ENCODE measurements around the gene PPP1R13B.

GRCh38 chr14:103738166-103738565 lies 109.2 kb downstream of the PPP1R13B start:
- TF ChIP-seq, protein P1, sequence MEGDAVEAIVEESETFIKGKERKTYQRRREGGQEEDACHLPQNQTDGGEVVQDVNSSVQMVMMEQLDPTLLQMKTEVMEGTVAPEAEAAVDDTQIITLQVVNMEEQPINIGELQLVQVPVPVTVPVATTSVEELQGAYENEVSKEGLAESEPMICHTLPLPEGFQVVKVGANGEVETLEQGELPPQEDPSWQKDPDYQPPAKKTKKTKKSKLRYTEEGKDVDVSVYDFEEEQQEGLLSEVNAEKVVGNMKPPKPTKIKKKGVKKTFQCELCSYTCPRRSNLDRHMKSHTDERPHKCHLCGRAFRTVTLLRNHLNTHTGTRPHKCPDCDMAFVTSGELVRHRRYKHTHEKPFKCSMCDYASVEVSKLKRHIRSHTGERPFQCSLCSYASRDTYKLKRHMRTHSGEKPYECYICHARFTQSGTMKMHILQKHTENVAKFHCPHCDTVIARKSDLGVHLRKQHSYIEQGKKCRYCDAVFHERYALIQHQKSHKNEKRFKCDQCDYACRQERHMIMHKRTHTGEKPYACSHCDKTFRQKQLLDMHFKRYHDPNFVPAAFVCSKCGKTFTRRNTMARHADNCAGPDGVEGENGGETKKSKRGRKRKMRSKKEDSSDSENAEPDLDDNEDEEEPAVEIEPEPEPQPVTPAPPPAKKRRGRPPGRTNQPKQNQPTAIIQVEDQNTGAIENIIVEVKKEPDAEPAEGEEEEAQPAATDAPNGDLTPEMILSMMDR (conservative IDR thresholded peaks at IDR 0.05; ENCODE audit: low read length): no peak
- no peak for TF ChIP-seq EZH2phosphoT487 (IDR thresholded peaks at IDR 0.05; ENCODE audit: borderline replicate concordance, low read depth, low read length)
